GM23248 (cell line): ENCODE measurements around the gene MKLN1. TPM values are rescaled to one million over a fixed set of nuclear protein-coding genes. Genes with fewer than 3 reads are reported as not detected.

Experiments
- DNase-seq: peaks from one replicate; pipeline ENCODE4 v3.0.0-alpha.2; 2015
- H2AFZ ChIP-seq: fragments of 200-600 bp; sonication (generic); 2 replicates; pipeline ENCODE4 v1.6.1; 2016; ENCODE audit warnings: antibody characterized with exemption
- H3F3A ChIP-seq: fragments of 200-600 bp; sonication (generic); 2 replicates; pipeline ENCODE4 v1.6.1; 2016; ENCODE audit warnings: mild to moderate bottlenecking, antibody characterized with exemption, mixed run types; ENCODE audit not compliant: insufficient read depth
- H3K27ac ChIP-seq: fragments of 200-600 bp; sonication (generic); 2 replicates; pipeline ENCODE4 v1.5.1; 2016; ENCODE audit warnings: mild to moderate bottlenecking
- H3K27me3 ChIP-seq: fragments of 200-600 bp; sonication (generic); replicated peaks from 2 replicates; pipeline ENCODE4 v1.6.1; 2016; ENCODE audit warnings: mild to moderate bottlenecking; ENCODE audit not compliant: insufficient read depth
- H3K36me3 ChIP-seq: fragments of 200-600 bp; sonication (generic); 2 replicates; pipeline ENCODE4 v1.6.1; 2016; ENCODE audit warnings: low read depth, mild to moderate bottlenecking
- H3K4me1 ChIP-seq: fragments of 200-600 bp; sonication (generic); 2 replicates; pipeline ENCODE4 v1.6.1; 2016; ENCODE audit warnings: mild to moderate bottlenecking; ENCODE audit not compliant: insufficient read depth
- H3K4me2 ChIP-seq: fragments of 200-600 bp; sonication (generic); one replicate; pipeline ENCODE4 v1.6.1; 2016; ENCODE audit warnings: mild to moderate bottlenecking; ENCODE audit not compliant: unreplicated experiment
- H3K4me3 ChIP-seq: fragments of 200-600 bp; sonication (generic); 2 replicates; pipeline ENCODE4 v1.5.1; 2016; ENCODE audit warnings: mild to moderate bottlenecking
- H3K79me2 ChIP-seq: fragments of 200-600 bp; sonication (generic); 2 replicates; pipeline ENCODE4 v1.6.1; 2016; ENCODE audit warnings: mild to moderate bottlenecking; ENCODE audit not compliant: insufficient read depth
- H3K9ac ChIP-seq: fragments of 200-600 bp; sonication (generic); 2 replicates; pipeline ENCODE4 v1.6.1; 2016; ENCODE audit warnings: mild to moderate bottlenecking
- H3K9me2 ChIP-seq: fragments of 200-600 bp; sonication (generic); 2 replicates; pipeline ENCODE4 v1.6.1; 2016; ENCODE audit warnings: mixed run types, mild to moderate bottlenecking, moderate library complexity; ENCODE audit not compliant: insufficient read depth
- H3K9me3 ChIP-seq: fragments of 200-600 bp; sonication (generic); one replicate; pipeline ENCODE4 v1.6.1; 2017; ENCODE audit warnings: low read depth
- H4K20me1 ChIP-seq: fragments of 200-600 bp; sonication (generic); 2 replicates; pipeline ENCODE4 v1.6.0; 2016; ENCODE audit not compliant: insufficient read depth
- EZH2 ChIP-seq: fragments of 200-600 bp; sonication (generic); IDR thresholded peaks from 2 replicates; pipeline ENCODE4 v1.6.1; 2018; ENCODE audit warnings: antibody characterized with exemption, mild to moderate bottlenecking; ENCODE audit not compliant: insufficient read depth, poor library complexity, severe bottlenecking
- EZH2phosphoT487 ChIP-seq: fragments of 200-600 bp; sonication (generic); IDR thresholded peaks from 2 replicates; pipeline ENCODE4 v1.6.1; 2018; ENCODE audit warnings: antibody characterized with exemption, moderate library complexity, mild to moderate bottlenecking, low read depth; ENCODE audit not compliant: insufficient read depth
- WGBS, 2 experiments: methylation state at CpG; one replicate each; pipeline ENCODE4 v1.1.6; 2015 to 2017; ENCODE audit warnings: low lambda C conversion rate in 2 of 2, low coverage in 1 of 2; ENCODE audit errors: missing lambda C conversion rate in 2 of 2; 5-methylcytosine and 5-hydroxymethylcytosine counted together
- in situ Hi-C: fragments of 300-500 bp; cut with MboI; formaldehyde crosslinking; loops from 2 replicates; pipeline ENCODE4 v1.15.0; 2020
- polyA plus RNA-seq: library from polyadenylated mRNA; unstranded; fragments of >200 nt; fragmentation: Nextera tagmentation; extraction: Ambion mirVana; gene quantifications from 2 replicates; pipeline ENCODE4 v1.2.1, GENCODE V29; 2016
- total RNA-seq: library from RNA; depleted of rRNA; stranded (reverse); fragments of >200 nt; shearing (Covaris generic); gene quantifications from 2 replicates; pipeline ENCODE4 v1.2.3, GENCODE V29; 2014

Gene MKLN1
- total and polyA plus RNA-seq, 2 experiments from 2014 or later: 32.1 to 35.7 TPM

GRCh38 chr7:131390275-131390674 lies 62.6 kb downstream of the MKLN1 start:
- H3K4me1 ChIP-seq: peaks cover 14% of the 10 kb centered on the region
- TF ChIP-seq EZH2phosphoT487: no peak
- no peak for TF ChIP-seq EZH2
- no peaks in the 10 kb centered on the region for H4K20me1 ChIP-seq
- peaks cover 98% of the 10 kb centered on the region for H3K79me2 ChIP-seq
- 94 to 100% methylated on average over 1 of the region's 1 CpG for WGBS, 2 experiments
- peaks cover 7% of the 10 kb centered on the region; the same call in 1 of the 2 replicates for H3F3A ChIP-seq
- DNase-seq: no peak
- H3K9ac ChIP-seq: no peak overlapping the region
- H3K9me3 ChIP-seq: no peaks in the 10 kb centered on the region
- 0 out of 2 replicates have a peak, but pooled peaks cover 12% of the 10 kb centered on the region for H3K36me3 ChIP-seq
- no peaks in the 10 kb centered on the region for H3K27me3 ChIP-seq
- in situ Hi-C loops: no loop called here
- no peaks in the 10 kb centered on the region; the same call in 1 of the 2 replicates for H3K9me2 ChIP-seq
- no peak overlapping the region for H3K4me3 ChIP-seq
- no peak overlapping the region for H3K27ac ChIP-seq
- no peak overlapping the region for H2AFZ ChIP-seq
- H3K4me2 ChIP-seq: no peak overlapping the region

- DNase-seq: no peak
- WGBS, 2 experiments: 95 to 97% methylated on average over 2 of the region's 2 CpGs
- Histone ChIP-seq H3K27ac (no peak overlapping the region), H3F3A (no peaks in the 10 kb centered on the region), H3K79me2 (peaks cover 98% of the 10 kb centered on the region), H3K9me3 (no peaks in the 10 kb centered on the region), H3K9me2 (no peaks in the 10 kb centered on the region; the same call in 1 of the 2 replicates), H4K20me1 (no peaks in the 10 kb centered on the region), H3K4me2 (no peak overlapping the region), H2AFZ (no peak overlapping the region), H3K36me3 (0 out of 2 replicates have a peak, but pooled peaks cover 12% of the 10 kb centered on the region), H3K4me1 (0 out of 2 replicates have a peak, but pooled peaks cover 9% of the 10 kb centered on the region), H3K27me3 (no peaks in the 10 kb centered on the region), H3K4me3 (no peak overlapping the region), H3K9ac (no peak overlapping the region)
- TF ChIP-seq EZH2phosphoT487 (no peak), EZH2 (no peak)
- in situ Hi-C loops: no loop called here
These were observed 63.5 kb downstream of the MKLN1 start for GRCh38 chr7:131391145-131391544.

GRCh38 chr7:131400681-131401176 lies 73.1 kb downstream of the MKLN1 start:
- peak; percentile 46 for DNase-seq
- H3K79me2 ChIP-seq: peaks cover 92% of the 10 kb centered on the region
- H3K27ac ChIP-seq: peak overlapping the region; percentile 9
- H3K4me1 ChIP-seq: peaks cover 9% of the 10 kb centered on the region
- no peaks in the 10 kb centered on the region for H3K9me2 ChIP-seq
- H3K27me3 ChIP-seq: no peaks in the 10 kb centered on the region
- 74 to 90% methylated on average over 1 of the region's 1 CpG for WGBS, 2 experiments
- no peaks in the 10 kb centered on the region for H3K9me3 ChIP-seq
- no peak overlapping the region for H3K4me3 ChIP-seq
- H2AFZ ChIP-seq: no peak overlapping the region
- H3F3A ChIP-seq: peaks cover 7% of the 10 kb centered on the region; the same call in 1 of the 2 replicates
- H3K4me2 ChIP-seq: no peak overlapping the region
- TF ChIP-seq EZH2 (no peak), EZH2phosphoT487 (no peak)
- H4K20me1 ChIP-seq: no peaks in the 10 kb centered on the region
- no peak overlapping the region for H3K9ac ChIP-seq
- peaks cover 41% of the 10 kb centered on the region for H3K36me3 ChIP-seq
- in situ Hi-C loops: no loop called here

GRCh38 chr7:131401194-131401593 lies 73.5 kb downstream of the MKLN1 start:
- Histone ChIP-seq H3K27me3 (no peaks in the 10 kb centered on the region), H3K4me3 (no peak overlapping the region), H3K36me3 (peaks cover 41% of the 10 kb centered on the region), H2AFZ (no peak overlapping the region), H3F3A (peaks cover 7% of the 10 kb centered on the region; the same call in 1 of the 2 replicates), H3K27ac (peak overlapping the region; percentile 9), H3K4me2 (no peak overlapping the region), H3K79me2 (peaks cover 91% of the 10 kb centered on the region), H3K9me3 (no peaks in the 10 kb centered on the region), H3K9ac (no peak overlapping the region), H4K20me1 (no peaks in the 10 kb centered on the region), H3K9me2 (no peaks in the 10 kb centered on the region), H3K4me1 (peaks cover 9% of the 10 kb centered on the region)
- in situ Hi-C loops: no loop called here
- DNase-seq: no peak
- TF ChIP-seq EZH2phosphoT487 (no peak), EZH2 (no peak)
